ENCODE measurements around the gene SKA2.
A peak's percentile ranks its signal among the peaks of the same experiment; 100 is the strongest.
"Not testable (repeated sequence)": the region's sequence is repeated elsewhere in the genome, so short reads cannot be mapped to it uniquely, and the experiment has no call there.

The SKA2 gene

GRCh38 chr17:59154721-59155438 lies at the start of gene SKA2:
SKA2 (minus strand) TSS chr17:59155186; CDS start chr17:59155163, 23 bp downstream.
- no peak for TF ChIP-seq Cebpa-rat (IDR thresholded peaks at IDR 0.05)
- peak within 1 kb of the TSS; percentile 76 to 96 (median 82) for H3K4me3 ChIP-seq
- H3K36me3 ChIP-seq, result peaks cover 0 to 38% (median 13%) of the 10 kb centered on the region in 11 experiments; a peak in 12 of 22 replicates
- H3K9ac ChIP-seq, result peak within 1 kb of the TSS; percentile 82 to 95 (median 91)
- peak within 1 kb of the TSS; percentile 42 to 93 (median 90); a peak in 21 of 22 replicates for H3K27ac ChIP-seq
- peaks cover 0 to 11% (median 0%) of the 10 kb centered on the region in 11 experiments; a peak in 5 of 22 replicates for H3K9me3 ChIP-seq (replicated peaks in 1 of 11)
- H3K27me3 ChIP-seq, result no peaks in the 10 kb centered on the region
- H3K4me2 ChIP-seq, result peak within 1 kb of the TSS; percentile 77 to 93 (median 86)
- H4K20me1 ChIP-seq, result peaks cover 0 to 6% (median 0%) of the 10 kb centered on the region in 11 experiments; a peak in 4 of 22 replicates
- H3K4me1 ChIP-seq, result peaks cover 49 to 70% (median 58%) of the 10 kb centered on the region in 10 experiments

GRCh38 chr17:59202320-59202719 lies 47.3 kb upstream of the SKA2 start:
- H3K4me2 ChIP-seq, result no peak overlapping the region
- no peaks in the 10 kb centered on the region for H4K20me1 ChIP-seq
- H3K4me3 ChIP-seq, result no peak overlapping the region
- no peak overlapping the region for H3K9ac ChIP-seq
- H3K27me3 ChIP-seq, result no peaks in the 10 kb centered on the region
- H3K36me3 ChIP-seq, result peaks cover 35 to 75% (median 72%) of the 10 kb centered on the region in 11 experiments
- H3K9me3 ChIP-seq (replicated peaks in 1 of 11), result no peaks in the 10 kb centered on the region
- no peak for TF ChIP-seq Cebpa-rat (IDR thresholded peaks at IDR 0.05)
- no peaks in the 10 kb centered on the region for H3K4me1 ChIP-seq
- H3K27ac ChIP-seq, result no peak overlapping the region

GRCh38 chr17:59199398-59199797 lies 44.4 kb upstream of the SKA2 start:
- Histone ChIP-seq H4K20me1 (no peaks in the 10 kb centered on the region), H3K4me3 (no peak overlapping the region), H3K9ac (no peak overlapping the region), H3K36me3 (peaks cover 57 to 100% (median 98%) of the 10 kb centered on the region in 11 experiments), H3K4me1 (no peaks in the 10 kb centered on the region), H3K4me2 (no peak overlapping the region), H3K27ac (no peak overlapping the region), H3K9me3 (replicated peaks in 1 of 11) (no peaks in the 10 kb centered on the region), H3K27me3 (no peaks in the 10 kb centered on the region)
- no peak for TF ChIP-seq Cebpa-rat (IDR thresholded peaks at IDR 0.05)

- no peaks in the 10 kb centered on the region for H3K27me3 ChIP-seq
- no peak overlapping the region for H3K4me2 ChIP-seq
- no peak overlapping the region for H3K9ac ChIP-seq
- no peak for TF ChIP-seq Cebpa-rat (IDR thresholded peaks at IDR 0.05)
- no peak overlapping the region for H3K4me3 ChIP-seq
- H3K4me1 ChIP-seq, result no peaks in the 10 kb centered on the region
- H3K27ac ChIP-seq, result no peak overlapping the region
- peaks cover 57 to 100% (median 98%) of the 10 kb centered on the region in 11 experiments for H3K36me3 ChIP-seq
- H3K9me3 ChIP-seq (replicated peaks in 1 of 11), result no peaks in the 10 kb centered on the region
- H4K20me1 ChIP-seq, result no peaks in the 10 kb centered on the region; a peak in 1 of 22 replicates
These were observed 38.4 kb upstream of the SKA2 start for GRCh38 chr17:59193336-59193862.

GRCh38 chr17:59190806-59191205 lies 35.8 kb upstream of the SKA2 start:
- TF ChIP-seq Cebpa-rat (IDR thresholded peaks at IDR 0.05), result no peak
- Histone ChIP-seq H3K27ac (no peak overlapping the region), H3K4me2 (no peak overlapping the region), H4K20me1 (no peaks in the 10 kb centered on the region; a peak in 1 of 22 replicates), H3K9me3 (replicated peaks in 1 of 11) (no peaks in the 10 kb centered on the region), H3K27me3 (no peaks in the 10 kb centered on the region), H3K4me3 (no peak overlapping the region), H3K9ac (no peak overlapping the region), H3K4me1 (no peaks in the 10 kb centered on the region), H3K36me3 (peaks cover 38 to 100% (median 98%) of the 10 kb centered on the region in 11 experiments)

- Histone ChIP-seq H3K4me3 (no peak overlapping the region), H3K27me3 (no peaks in the 10 kb centered on the region), H4K20me1 (no peaks in the 10 kb centered on the region; a peak in 2 of 22 replicates), H3K27ac (no peak overlapping the region), H3K9me3 (replicated peaks in 1 of 11) (no peaks in the 10 kb centered on the region), H3K4me1 (peaks cover 0 to 15% (median 0%) of the 10 kb centered on the region in 10 experiments; a peak in 5 of 20 replicates), H3K36me3 (peaks cover 8 to 100% (median 91%) of the 10 kb centered on the region in 11 experiments), H3K4me2 (no peak overlapping the region), H3K9ac (no peak overlapping the region)
- TF ChIP-seq Cebpa-rat (IDR thresholded peaks at IDR 0.05), result no peak
These were observed 31.9 kb upstream of the SKA2 start for GRCh38 chr17:59186850-59187249.

GRCh38 chr17:59185997-59186396 lies 31.0 kb upstream of the SKA2 start:
- Histone ChIP-seq H3K4me1 (peaks cover 0 to 15% (median 0%) of the 10 kb centered on the region in 10 experiments; a peak in 5 of 20 replicates), H4K20me1 (no peaks in the 10 kb centered on the region; a peak in 2 of 22 replicates), H3K27ac (no peak overlapping the region), H3K27me3 (no peaks in the 10 kb centered on the region), H3K4me3 (no peak overlapping the region), H3K9me3 (replicated peaks in 1 of 11) (no peaks in the 10 kb centered on the region), H3K36me3 (peaks cover 4 to 99% (median 86%) of the 10 kb centered on the region in 11 experiments; a peak in 21 of 22 replicates), H3K4me2 (no peak overlapping the region), H3K9ac (no peak overlapping the region)
- no peak for TF ChIP-seq Cebpa-rat (IDR thresholded peaks at IDR 0.05)

GRCh38 chr17:59181481-59181880 lies 26.5 kb upstream of the SKA2 start:
- Histone ChIP-seq H3K9me3 (replicated peaks in 1 of 11) (no peaks in the 10 kb centered on the region), H3K36me3 (peaks cover 0 to 87% (median 57%) of the 10 kb centered on the region in 11 experiments; a peak in 20 of 22 replicates), H3K9ac (no peak overlapping the region), H3K4me3 (no peak overlapping the region), H3K27ac (no peak overlapping the region), H4K20me1 (peaks cover 0 to 42% (median 14%) of the 10 kb centered on the region in 11 experiments; a peak in 15 of 22 replicates), H3K27me3 (no peaks in the 10 kb centered on the region), H3K4me1 (peaks cover 17 to 30% (median 22%) of the 10 kb centered on the region in 10 experiments), H3K4me2 (no peak overlapping the region)
- TF ChIP-seq Cebpa-rat (IDR thresholded peaks at IDR 0.05), result no peak

- Histone ChIP-seq H3K4me3 (no peak overlapping the region), H3K4me1 (peaks cover 17 to 30% (median 22%) of the 10 kb centered on the region in 10 experiments)
These were observed 25.6 kb upstream of the SKA2 start for GRCh38 chr17:59180626-59181025.

GRCh38 chr17:59179601-59180000 lies 24.6 kb upstream of the SKA2 start:
- not testable (repeated sequence) for H3K9ac ChIP-seq; H3K27me3 ChIP-seq; H3K9me3 ChIP-seq (replicated peaks in 1 of 11); H3K27ac ChIP-seq; H3K4me2 ChIP-seq; H3K4me3 ChIP-seq
- Histone ChIP-seq H3K4me1 (peaks cover 15 to 23% (median 21%) of the 10 kb centered on the region in 10 experiments), H4K20me1 (peaks cover 0 to 42% (median 14%) of the 10 kb centered on the region in 11 experiments; a peak in 15 of 22 replicates), H3K36me3 (peaks cover 3 to 87% (median 57%) of the 10 kb centered on the region in 11 experiments; a peak in 20 of 22 replicates)

More at GRCh38 chr17:59180626-59181025, 25.6 kb upstream of the SKA2 start:
- no peak for TF ChIP-seq Cebpa-rat (IDR thresholded peaks at IDR 0.05)
- Histone ChIP-seq H4K20me1 (peaks cover 0 to 42% (median 14%) of the 10 kb centered on the region in 11 experiments; a peak in 15 of 22 replicates), H3K4me2 (no peak overlapping the region), H3K9me3 (replicated peaks in 1 of 11) (no peaks in the 10 kb centered on the region), H3K27me3 (no peaks in the 10 kb centered on the region), H3K9ac (no peak overlapping the region), H3K36me3 (peaks cover 0 to 87% (median 57%) of the 10 kb centered on the region in 11 experiments; a peak in 20 of 22 replicates), H3K27ac (no peak overlapping the region)
